Testis (tissue), 3 donors: ENCODE data around the gene DDOST. TPM values are rescaled to one million over a fixed set of nuclear protein-coding genes. Genes with fewer than 3 reads are reported as not detected.
"Not testable (repeated sequence)": the region's sequence is repeated elsewhere in the genome, so short reads cannot be mapped to it uniquely, and the experiment has no call there.

Experiments
- DNase-seq: peaks from one replicate; pipeline ENCODE4 v3.0.0-alpha.2; 2019
- H3K27ac ChIP-seq, 2 donors: fragments of 200-600 bp; sonication (generic); one replicate each; pipeline ENCODE4 v1.5.1; 2019
- H3K27me3 ChIP-seq: fragments of 200-600 bp; sonication (generic); one replicate; pipeline ENCODE4 v1.5.1; 2019
- H3K36me3 ChIP-seq: fragments of 200-600 bp; sonication (generic); one replicate; pipeline ENCODE4 v1.5.1; 2017; ENCODE audit warnings: low read depth; ENCODE audit errors: missing control alignments
- H3K4me1 ChIP-seq: fragments of 200-600 bp; sonication (generic); one replicate; pipeline ENCODE4 v1.5.1; 2019
- H3K4me3 ChIP-seq, 2 donors: fragments of 200-600 bp; sonication (generic); one replicate each; pipeline ENCODE4 v1.5.1; 2017 to 2019
- H3K9me3 ChIP-seq: fragments of 200-600 bp; sonication (generic); one replicate; pipeline ENCODE4 v1.5.1; 2017
- CTCF ChIP-seq, 3 experiments: fragments of 450-650 bp in 2 of 3; fragments of 200-600 bp in 1 of 3; sonication (generic) in 1 of 3; IDR thresholded peaks; one replicate each; pipeline ENCODE4 v1.5.1; 2016 to 2019; ENCODE audit warnings: antibody characterized with exemption in 3 of 3, mild to moderate bottlenecking in 2 of 3, moderate library complexity in 1 of 3
- POLR2A ChIP-seq: fragments of 450-650 bp; IDR thresholded peaks from one replicate; pipeline ENCODE4 v1.6.1; 2017; ENCODE audit warnings: antibody characterized with exemption, mild to moderate bottlenecking, moderate library complexity
- WGBS, 2 donors: methylation state at CpG; one replicate each; pipeline ENCODE4 v1.1.5; 2018; 5-methylcytosine and 5-hydroxymethylcytosine counted together
- intact Hi-C: fragments of 100-400 bp; cut with DNase I; formaldehyde crosslinking; loops from one replicate; pipeline ENCODE4 v1.15.1; 2023; ENCODE audit warnings: low total_unique reads
- polyA plus RNA-seq: library from polyadenylated mRNA; stranded (reverse); fragments of 350-450 nt; fragmentation: Illumina TruSeq; extraction: RNeasy Lipid Tissue Mini Kit (QIAGEN cat#74804); gene quantifications from one replicate; pipeline ENCODE4 v1.2.3, GENCODE V29; 2014; ENCODE audit warnings: low read depth, low replicate concordance; ENCODE audit not compliant: insufficient read depth
- total RNA-seq, 2 donors: library from RNA; depleted of rRNA; stranded (reverse); fragments of >200 nt; gene quantifications; one replicate each; pipeline ENCODE4 v1.2.3, GENCODE V29; 2016

The DDOST gene
- total and polyA plus RNA-seq, 3 donors from 2014 or later: 207 to 275 (median 237) TPM

DNA sequence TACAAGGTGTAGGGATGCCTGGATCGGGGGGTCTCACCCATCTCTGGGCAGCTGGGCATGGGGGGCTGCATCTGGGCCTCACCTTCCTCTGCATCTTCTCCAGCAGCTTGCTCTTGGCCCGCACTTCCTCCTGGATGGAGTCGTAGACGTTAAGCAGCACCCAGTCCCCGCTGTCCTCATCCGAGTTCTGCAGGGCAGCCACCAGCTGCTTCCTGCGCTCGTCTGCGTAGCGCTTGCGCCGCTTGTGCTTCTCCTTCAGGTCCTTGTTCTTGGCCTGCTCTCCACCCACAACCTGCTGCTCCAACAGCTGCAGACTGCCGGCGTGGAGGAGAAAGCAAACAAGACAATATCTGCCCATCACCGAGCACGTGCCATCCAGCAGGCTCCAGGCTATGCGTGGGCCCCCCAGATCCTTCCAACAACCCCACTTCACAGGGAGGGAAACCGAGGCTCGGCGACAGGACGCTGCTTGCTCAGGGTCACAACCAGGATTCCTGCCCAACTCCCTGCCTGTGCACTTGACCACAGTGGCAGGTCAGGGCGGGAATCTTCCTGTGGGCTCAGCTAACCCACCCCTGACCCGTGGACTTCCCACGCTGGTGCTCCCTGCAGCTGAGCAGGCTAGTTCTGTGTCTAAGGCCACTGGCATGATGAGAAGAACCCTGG, 21.5 kb upstream of the DDOST start:
- Histone ChIP-seq H3K36me3 (no peaks in the 10 kb centered on the region), H3K4me3 (no peak overlapping the region), H3K27me3 (no peaks in the 10 kb centered on the region), H3K9me3 (no peaks in the 10 kb centered on the region), H3K27ac (no peak overlapping the region), H3K4me1 (peaks cover 22% of the 10 kb centered on the region)
- no peak for DNase-seq
- TF ChIP-seq POLR2A (no peak), CTCF (IDR thresholded peaks at IDR 0.05) (no peak)
- intact Hi-C loops: no loop called here
- WGBS, 2 donors: 62 to 79% methylated on average over 15 to 24 of the region's 24 CpGs

- Histone ChIP-seq H3K27me3 (no peaks in the 10 kb centered on the region), H3K27ac (no peak overlapping the region), H3K36me3 (no peaks in the 10 kb centered on the region), H3K9me3 (no peaks in the 10 kb centered on the region), H3K4me3 (no peak overlapping the region), H3K4me1 (peaks cover 22% of the 10 kb centered on the region)
- DNase-seq: no peak
- TF ChIP-seq CTCF (IDR thresholded peaks at IDR 0.05): no peak
- TF ChIP-seq POLR2A: no peak
- WGBS, 2 donors: 90 to 93% methylated on average over 9 of the region's 9 CpGs
- intact Hi-C loops: no loop called here
Observed at GRCh38 chr1:20681999-20682398, 20.8 kb upstream of the DDOST start.

GRCh38 chr1:20680269-20680668, 19.1 kb upstream of the DDOST start:
- intact Hi-C loops: no loop called here
- Histone ChIP-seq H3K36me3 (no peaks in the 10 kb centered on the region), H3K27me3 (no peaks in the 10 kb centered on the region), H3K4me3 (no peak overlapping the region), H3K9me3 (no peaks in the 10 kb centered on the region), H3K27ac (no peak overlapping the region), H3K4me1 (peaks cover 14% of the 10 kb centered on the region)
- 28 to 32% methylated on average over 5 of the region's 5 CpGs for WGBS, 2 donors
- no peak for DNase-seq
- no peak for TF ChIP-seq CTCF (IDR thresholded peaks at IDR 0.05)
- TF ChIP-seq POLR2A: no peak

GRCh38 chr1:20678599-20678998, 17.4 kb upstream of the DDOST start:
- no peaks in the 10 kb centered on the region for H3K4me1 ChIP-seq
- no peaks in the 10 kb centered on the region for H3K9me3 ChIP-seq
- H3K4me3 ChIP-seq: no peak overlapping the region
- no peak overlapping the region for H3K27ac ChIP-seq
- WGBS, 2 donors: 87 to 94% methylated on average over 6 of the region's 6 CpGs
- no peaks in the 10 kb centered on the region for H3K36me3 ChIP-seq
- H3K27me3 ChIP-seq: no peaks in the 10 kb centered on the region
- TF ChIP-seq CTCF (IDR thresholded peaks at IDR 0.05) (no peak), POLR2A (no peak)
- no peak for DNase-seq
- intact Hi-C loops: no loop called here

- WGBS, 2 donors: 93 to 97% methylated on average over 11 of the region's 11 CpGs
- intact Hi-C loops, H3K27ac ChIP-seq, H3K36me3 ChIP-seq, H3K9me3 ChIP-seq, DNase-seq, H3K4me3 ChIP-seq, H3K27me3 ChIP-seq, H3K4me1 ChIP-seq: not testable (repeated sequence)
Observed at GRCh38 chr1:20673626-20674025, 12.5 kb upstream of the DDOST start.
